ENCODE results near the gene HDAC5.
A peak's percentile ranks its signal among the peaks of the same experiment; 100 is the strongest.
"Not testable (repeated sequence)": the region's sequence is repeated elsewhere in the genome, so short reads cannot be mapped to it uniquely, and the experiment has no call there.

HDAC5 gene

DNA sequence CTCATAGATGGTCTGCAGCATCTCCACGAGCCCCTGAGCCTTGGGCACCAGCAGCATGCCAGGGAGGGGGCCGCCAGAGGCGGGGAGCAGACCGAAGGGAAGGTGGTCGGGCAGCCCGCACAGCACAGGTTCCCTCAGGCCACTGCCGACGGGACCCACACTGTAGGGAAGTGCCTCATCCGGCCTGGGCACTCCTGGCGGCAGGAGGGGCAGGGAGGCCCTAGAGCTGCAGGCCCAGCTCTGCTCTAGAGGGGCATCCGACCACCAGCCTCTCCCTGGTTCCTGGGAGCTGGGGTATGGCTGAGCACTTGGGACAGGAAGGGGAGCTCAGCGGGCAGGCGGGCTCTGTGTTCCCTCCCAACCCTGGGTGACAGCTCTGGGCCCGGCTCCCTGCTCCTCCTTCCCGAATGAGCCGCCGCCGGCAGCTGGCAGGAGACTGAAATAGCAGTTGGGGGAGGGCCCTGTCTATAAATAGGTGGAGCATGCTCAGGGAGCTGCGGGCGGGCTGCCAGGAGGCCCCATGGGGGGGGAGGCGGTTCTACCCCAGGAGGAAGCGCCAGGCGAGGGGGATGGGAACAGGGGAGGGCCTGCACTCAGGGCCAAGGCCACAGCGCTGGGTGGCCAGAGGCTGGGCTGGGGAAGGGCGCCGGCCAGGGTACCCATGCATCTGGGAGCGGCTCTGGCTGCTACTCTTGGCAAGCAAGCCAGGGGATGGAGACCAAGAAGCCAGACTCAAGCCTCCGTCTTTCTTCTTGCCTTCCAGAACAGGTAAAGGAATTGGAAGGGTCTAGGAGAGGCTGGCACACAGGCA is 12.4 kb downstream of the HDAC5 start:
- DNase-seq = peak; percentile 56 to 76

GRCh38 chr17:44110011-44110686 is 13.3 kb downstream of the HDAC5 start:
- DNase-seq = no peak

DNA sequence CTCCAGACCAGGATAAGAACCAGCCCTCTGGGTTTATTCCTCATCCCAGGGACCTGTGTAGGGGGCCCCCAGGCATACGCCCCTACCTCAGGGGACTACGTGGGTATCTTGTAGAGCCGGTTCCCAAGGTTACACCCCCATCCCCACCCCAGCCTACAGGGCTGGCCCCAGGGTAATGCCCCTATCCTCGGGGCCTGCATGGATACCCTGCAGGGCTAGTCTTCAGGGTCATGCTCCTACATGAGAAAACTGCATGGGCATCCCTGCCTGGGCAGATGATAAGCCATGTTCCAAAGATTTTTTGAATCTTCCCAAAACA is 14.2 kb downstream of the HDAC5 start:
- DNase-seq = no peak

- no peak for DNase-seq
Measured at GRCh38 chr17:44108440-44109311, 14.8 kb downstream of the HDAC5 start.

GRCh38 chr17:44106801-44107200 is 16.6 kb downstream of the HDAC5 start:
- no peak for DNase-seq

GRCh38 chr17:44105941-44106340 is 17.5 kb downstream of the HDAC5 start:
- no peak for DNase-seq

GRCh38 chr17:44105483-44105882 is 18.0 kb downstream of the HDAC5 start:
- no peak for DNase-seq

DNA sequence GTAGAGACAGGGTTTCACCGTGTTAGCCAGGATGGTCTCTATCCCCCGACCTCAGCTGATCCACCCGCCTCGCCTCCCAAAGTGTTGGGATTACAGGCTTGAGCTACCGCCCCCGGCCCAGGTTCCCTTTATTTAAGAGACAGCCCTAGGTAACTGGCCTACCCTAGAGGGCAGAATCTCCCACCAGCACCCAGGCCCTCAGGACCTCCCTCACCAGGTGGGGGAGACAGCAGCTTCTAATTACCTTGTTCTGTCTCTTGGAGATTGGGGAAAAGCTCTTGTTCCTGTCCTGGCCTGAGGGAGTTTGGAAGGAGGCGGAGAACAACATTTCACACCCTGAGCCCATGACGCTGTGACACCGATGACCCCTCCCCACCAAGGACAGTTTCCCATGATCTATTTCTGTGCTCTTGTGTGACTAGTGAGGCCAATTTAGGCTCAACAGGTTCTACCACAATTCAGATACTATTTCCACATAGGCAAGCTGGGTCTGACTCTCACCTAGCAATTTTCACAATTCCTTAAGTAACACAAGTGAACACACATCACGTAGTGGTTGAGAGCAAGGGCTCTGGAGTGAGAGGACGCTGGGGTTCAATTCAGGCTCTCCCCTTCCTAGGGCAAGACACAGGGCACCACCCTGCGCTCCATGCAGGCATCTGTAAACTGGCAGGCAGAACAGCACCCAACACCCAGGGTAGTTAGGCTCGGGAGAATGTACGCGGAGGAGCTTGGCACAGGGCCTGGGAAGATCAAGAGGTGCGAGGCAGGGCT is 20.4 kb downstream of the HDAC5 start:
- no peak for DNase-seq

DNA sequence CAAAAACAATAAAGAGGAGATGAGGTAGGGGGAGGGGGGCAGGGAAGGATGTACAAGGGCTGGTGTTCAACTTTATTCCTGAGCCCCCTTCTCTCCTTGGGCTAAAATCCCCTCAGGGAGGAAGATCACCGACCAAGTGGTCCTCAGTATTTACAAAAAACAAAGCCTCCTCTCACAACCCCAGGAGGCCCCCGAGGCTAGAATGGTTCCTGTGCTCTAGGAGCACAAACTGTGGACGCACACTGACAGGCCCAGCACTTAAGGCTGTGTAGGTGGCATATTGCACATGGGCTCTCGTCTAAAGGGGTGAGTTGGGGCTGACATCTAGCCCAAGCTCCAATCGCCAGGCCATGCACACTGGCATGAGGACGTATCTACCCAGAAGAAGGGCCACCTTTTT is 21.6 kb downstream of the HDAC5 start:
- DNase-seq = not testable (repeated sequence)

DNA sequence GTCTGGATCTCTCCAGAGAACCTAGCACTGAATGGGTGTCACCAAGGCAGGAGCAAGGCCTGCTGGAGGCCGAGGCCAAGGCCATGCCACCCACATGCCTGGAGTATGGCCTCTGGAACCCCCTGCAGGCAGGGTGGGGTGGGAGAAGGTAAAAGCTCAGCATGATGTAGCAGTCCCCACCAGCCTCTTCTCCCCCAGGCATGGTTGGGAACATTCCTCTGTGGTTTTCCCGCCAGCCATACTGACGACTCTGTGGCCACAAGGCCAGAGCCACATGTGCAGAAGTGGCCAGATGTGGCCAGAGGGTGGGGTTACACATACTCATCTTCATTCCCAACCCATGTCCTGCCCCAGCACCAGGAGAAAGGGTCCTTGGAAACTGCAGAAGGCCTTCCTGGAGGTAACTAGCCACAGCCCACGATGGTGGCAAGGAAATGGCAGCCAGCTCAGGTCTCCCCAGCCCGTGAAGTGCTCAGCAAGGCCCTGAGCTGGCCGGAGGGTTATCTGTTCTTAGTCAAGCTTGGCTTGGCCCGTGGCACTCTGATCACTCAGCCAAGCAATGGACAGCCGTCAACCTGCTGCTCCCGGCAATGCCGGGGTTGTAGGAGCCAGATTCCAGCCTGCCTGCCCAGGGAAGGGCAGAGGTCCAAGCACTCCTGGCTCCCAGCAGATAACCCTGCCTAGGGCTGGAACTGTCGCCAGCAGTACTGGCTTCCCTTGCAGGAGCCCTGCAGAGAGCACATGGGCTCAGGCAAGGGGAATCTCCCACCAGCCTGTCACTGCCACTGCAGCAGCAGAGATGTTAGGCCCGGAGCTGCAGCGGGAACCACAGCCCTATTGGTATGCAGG is 26.1 kb downstream of the HDAC5 start:
- DNase-seq = no peak

- peak; percentile 15 to 29 for DNase-seq
Measured at GRCh38 chr17:44095647-44096496, 27.6 kb downstream of the HDAC5 start.

- DNase-seq = no peak
Measured at GRCh38 chr17:44095388-44095646, 28.1 kb downstream of the HDAC5 start.

GRCh38 chr17:44094701-44095387 is 28.6 kb downstream of the HDAC5 start:
- no peak for DNase-seq

DNA sequence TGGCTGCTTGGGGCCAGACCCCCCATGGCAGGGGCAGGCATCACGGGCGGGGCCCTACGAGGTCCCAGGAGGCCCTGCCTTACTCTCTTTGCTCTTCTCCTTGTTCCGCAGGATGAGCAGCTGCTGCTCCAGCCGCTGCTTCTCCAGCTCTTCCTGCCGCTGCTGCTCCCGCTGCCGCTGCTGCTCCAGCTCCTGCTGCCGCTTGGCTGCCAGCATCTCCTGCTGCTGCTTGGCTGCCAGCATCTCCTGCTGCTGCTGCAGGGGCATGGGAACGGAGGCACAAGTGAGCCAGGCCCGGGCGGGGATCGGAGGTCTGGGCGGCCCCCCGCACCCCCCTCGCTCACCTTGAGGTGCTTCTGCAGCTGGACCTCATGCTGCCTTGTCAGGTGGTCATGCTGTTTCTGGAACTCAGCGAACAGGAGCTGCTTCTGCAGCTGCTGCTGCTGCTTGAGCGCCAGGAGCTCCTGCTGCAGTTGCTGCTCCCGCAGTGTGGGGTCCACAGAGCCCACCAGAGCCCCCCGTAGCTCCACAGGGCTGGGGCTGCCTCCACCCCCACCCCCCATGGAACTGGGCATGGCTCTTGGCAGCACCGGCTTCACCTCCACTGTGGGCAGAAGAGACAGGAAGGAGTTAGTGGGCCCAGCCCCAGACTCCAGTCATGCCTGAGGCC is 30.1 kb downstream of the HDAC5 start:
- DNase-seq = no peak

DNA sequence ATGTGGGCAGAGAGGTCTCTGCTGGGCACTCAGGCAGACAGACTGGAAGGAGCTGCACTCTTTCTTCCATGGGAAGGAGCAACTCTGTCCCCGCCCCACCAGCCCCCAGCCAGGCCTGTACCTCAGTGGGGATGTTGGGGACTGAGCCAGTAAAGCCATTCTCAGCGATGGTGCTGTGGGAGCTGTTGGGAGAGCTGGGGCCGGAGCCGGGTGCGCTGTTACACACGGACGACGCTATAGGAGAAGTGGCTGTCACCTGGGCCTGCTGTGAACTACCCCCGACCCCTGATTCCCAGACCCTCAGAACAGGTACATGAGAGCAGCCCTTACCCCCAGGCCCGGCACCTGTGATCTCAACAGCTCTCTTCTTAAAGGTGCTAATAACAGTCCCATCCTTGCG is 31.4 kb downstream of the HDAC5 start:
- DNase-seq = no peak

DNA sequence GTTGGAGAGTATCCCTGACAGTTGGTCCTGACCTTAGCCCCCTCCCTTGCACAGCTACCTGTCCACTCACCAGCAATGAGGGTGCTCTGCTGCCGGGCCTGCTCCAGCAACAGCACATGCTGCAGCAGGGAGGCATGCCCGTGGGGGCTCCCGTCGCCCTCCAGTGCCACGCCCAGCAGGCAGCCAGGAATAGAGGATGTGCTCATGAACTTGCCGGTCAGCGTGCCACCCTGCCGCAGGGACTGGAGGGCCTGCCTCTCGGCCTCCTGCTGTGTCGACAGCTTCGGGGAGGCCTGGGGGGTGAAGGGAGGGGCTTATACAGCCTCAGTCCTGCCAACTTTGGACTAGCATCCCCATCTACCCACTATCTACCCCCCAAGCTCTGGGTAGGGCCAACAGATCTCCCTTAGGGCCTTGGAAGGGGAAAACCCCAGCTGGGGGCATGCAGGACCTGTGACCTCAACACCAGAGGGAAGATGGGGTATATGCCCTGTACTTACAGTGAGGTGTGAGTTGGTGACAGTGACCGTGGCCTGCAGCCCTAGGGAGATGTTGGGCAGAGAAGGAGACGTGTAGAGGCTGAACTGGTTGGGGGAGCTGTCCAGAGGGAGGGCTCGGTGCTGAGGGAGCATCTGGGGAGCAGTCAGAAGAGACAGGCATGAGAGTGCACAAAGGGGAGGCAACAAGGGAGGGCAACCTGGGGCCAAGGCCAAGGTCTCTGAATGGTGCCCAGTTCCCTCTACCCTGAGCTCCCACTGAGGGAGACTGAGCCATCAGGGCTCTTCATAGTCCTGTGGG is 32.0 kb downstream of the HDAC5 start:
- no peak for DNase-seq

- DNase-seq = no peak
Measured at GRCh38 chr17:44088254-44088653, 35.2 kb downstream of the HDAC5 start.

GRCh38 chr17:44087319-44087718 is 36.1 kb downstream of the HDAC5 start:
- no peak for DNase-seq
